ENCODE measurements around the gene STK32B.

- no peak for TF ChIP-seq EP300 (IDR thresholded peaks at IDR 0.05)
- TF ChIP-seq POLR2A (IDR thresholded peaks at IDR 0.05), result no peak
These were observed 348.6 kb downstream of the STK32B start for GRCh38 chr4:5399790-5400421.
